ENCODE data around the gene HPSE. TPM values are rescaled to one million over a fixed set of nuclear protein-coding genes. Genes with fewer than 3 reads are reported as not detected.

Gene HPSE
- total RNA-seq, 1 donor: 0.36 TPM

DNA sequence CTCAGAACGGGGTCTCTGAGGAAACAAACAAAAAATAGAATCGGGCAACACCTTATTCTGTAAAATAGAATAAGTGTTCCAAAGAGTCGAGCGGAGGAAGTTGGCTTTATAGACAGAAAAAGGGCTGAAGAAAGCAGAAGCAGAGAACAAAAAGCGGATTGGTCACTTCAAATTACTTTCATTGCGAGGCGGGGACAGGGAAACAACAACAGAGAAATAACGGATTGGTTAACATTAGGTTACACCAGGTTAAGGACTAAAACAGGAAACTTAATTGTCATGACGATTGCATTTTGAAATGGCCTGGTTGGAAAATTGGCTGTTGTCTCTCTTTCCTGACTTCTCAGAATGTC lies 49.6 kb downstream of the HPSE start:
- no peaks in the 10 kb centered on the region for H3K9me3 ChIP-seq (ENCODE audit: low read depth, low read length)
- peak overlapping the region; percentile 88 for H2AFZ ChIP-seq (ENCODE audit: low read length)
- DNase-seq (ENCODE audit: insufficient read length, low spot score, missing footprints): no peak
- H3K27me3 ChIP-seq (ENCODE audit: insufficient read depth, low read length): no peaks in the 10 kb centered on the region
- H4K20me1 ChIP-seq (ENCODE audit: insufficient read depth, low read length): peaks cover 7% of the 10 kb centered on the region
- TF ChIP-seq, protein P1, sequence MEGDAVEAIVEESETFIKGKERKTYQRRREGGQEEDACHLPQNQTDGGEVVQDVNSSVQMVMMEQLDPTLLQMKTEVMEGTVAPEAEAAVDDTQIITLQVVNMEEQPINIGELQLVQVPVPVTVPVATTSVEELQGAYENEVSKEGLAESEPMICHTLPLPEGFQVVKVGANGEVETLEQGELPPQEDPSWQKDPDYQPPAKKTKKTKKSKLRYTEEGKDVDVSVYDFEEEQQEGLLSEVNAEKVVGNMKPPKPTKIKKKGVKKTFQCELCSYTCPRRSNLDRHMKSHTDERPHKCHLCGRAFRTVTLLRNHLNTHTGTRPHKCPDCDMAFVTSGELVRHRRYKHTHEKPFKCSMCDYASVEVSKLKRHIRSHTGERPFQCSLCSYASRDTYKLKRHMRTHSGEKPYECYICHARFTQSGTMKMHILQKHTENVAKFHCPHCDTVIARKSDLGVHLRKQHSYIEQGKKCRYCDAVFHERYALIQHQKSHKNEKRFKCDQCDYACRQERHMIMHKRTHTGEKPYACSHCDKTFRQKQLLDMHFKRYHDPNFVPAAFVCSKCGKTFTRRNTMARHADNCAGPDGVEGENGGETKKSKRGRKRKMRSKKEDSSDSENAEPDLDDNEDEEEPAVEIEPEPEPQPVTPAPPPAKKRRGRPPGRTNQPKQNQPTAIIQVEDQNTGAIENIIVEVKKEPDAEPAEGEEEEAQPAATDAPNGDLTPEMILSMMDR (IDR thresholded peaks at IDR 0.05; ENCODE audit: extremely low read depth, low read depth, low read length): no peak
- peak overlapping the region; percentile 71 for H3K4me3 ChIP-seq (ENCODE audit: insufficient read depth, low read length)
- H3K27ac ChIP-seq (ENCODE audit: low read depth, low read length): peak overlapping the region; percentile 73
- peaks cover 11% of the 10 kb centered on the region for H3K79me2 ChIP-seq (ENCODE audit: insufficient read depth, low read length)
- peak overlapping the region; percentile 82 for H3K4me2 ChIP-seq (ENCODE audit: insufficient read depth, low read length)
- H3K36me3 ChIP-seq (ENCODE audit: insufficient read depth, low read length): no peaks in the 10 kb centered on the region
- H3K4me1 ChIP-seq (ENCODE audit: insufficient read depth, low read length): peaks cover 10% of the 10 kb centered on the region

DNA sequence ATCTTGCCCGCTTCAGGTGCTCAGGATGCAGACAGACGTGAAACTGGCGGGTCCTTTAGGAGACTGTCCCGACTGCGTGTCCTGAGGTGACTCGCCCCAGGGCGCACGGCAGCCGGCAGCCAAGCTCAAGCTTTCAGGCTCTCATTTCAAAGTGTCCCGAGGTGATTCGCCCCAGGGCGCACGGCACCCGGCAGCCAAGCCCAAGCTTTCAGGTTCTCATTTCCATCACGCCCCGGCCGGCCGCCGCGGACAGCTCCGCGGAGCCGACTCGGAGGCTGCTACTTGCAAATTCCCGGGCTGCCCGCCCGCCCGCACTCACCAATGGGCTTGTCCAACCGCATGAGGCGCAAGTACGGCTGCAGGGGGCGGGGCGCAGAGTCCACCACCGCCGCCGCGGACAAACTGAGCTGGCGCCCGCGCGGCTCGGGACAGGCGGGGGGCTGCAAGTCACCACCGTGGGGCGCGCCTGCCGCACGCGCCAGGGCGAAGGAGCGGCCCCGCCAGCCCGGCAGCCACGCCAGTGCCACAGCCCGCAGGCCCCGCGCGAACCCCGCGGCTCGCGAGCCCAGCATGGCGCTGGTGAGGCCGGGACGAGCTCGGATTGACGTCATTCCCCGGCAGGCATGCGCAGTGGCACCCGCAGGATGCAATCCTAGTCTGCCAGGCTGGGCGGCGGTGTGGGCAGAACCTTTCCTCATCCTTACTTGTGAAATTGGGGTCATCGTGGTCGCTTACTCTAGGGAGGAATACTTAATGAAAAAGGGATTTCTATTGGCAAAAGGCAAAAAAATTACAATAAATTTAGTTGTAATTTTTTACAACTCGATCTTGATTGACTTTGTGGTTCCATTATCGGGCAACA lies 50.2 kb downstream of the HPSE start, which contains the start of gene COQ2:
COQ2 (minus strand) TSS at position 606 of the 862 bp plus-strand sequence; CDS start at position 572, 34 bp downstream.
- H3K4me2 ChIP-seq (ENCODE audit: insufficient read depth, low read length): peak within 1 kb of the TSS; percentile 82
- no peaks in the 10 kb centered on the region for H3K36me3 ChIP-seq (ENCODE audit: insufficient read depth, low read length)
- DNase-seq (ENCODE audit: insufficient read length, low spot score, missing footprints): peak; percentile 97
- no peaks in the 10 kb centered on the region for H3K27me3 ChIP-seq (ENCODE audit: insufficient read depth, low read length)
- no peaks in the 10 kb centered on the region for H3K9me3 ChIP-seq (ENCODE audit: low read depth, low read length)
- H3K4me1 ChIP-seq (ENCODE audit: insufficient read depth, low read length): peaks cover 10% of the 10 kb centered on the region
- TF ChIP-seq, protein P1 (IDR thresholded peaks at IDR 0.05; ENCODE audit: extremely low read depth, low read depth, low read length): no peak
- H3K79me2 ChIP-seq (ENCODE audit: insufficient read depth, low read length): peaks cover 11% of the 10 kb centered on the region
- peak within 1 kb of the TSS; percentile 88 for H2AFZ ChIP-seq (ENCODE audit: low read length)
- peak within 1 kb of the TSS; percentile 71 for H3K4me3 ChIP-seq (ENCODE audit: insufficient read depth, low read length)
- peaks cover 7% of the 10 kb centered on the region for H4K20me1 ChIP-seq (ENCODE audit: insufficient read depth, low read length)
- peak within 1 kb of the TSS; percentile 73 for H3K27ac ChIP-seq (ENCODE audit: low read depth, low read length)

DNA sequence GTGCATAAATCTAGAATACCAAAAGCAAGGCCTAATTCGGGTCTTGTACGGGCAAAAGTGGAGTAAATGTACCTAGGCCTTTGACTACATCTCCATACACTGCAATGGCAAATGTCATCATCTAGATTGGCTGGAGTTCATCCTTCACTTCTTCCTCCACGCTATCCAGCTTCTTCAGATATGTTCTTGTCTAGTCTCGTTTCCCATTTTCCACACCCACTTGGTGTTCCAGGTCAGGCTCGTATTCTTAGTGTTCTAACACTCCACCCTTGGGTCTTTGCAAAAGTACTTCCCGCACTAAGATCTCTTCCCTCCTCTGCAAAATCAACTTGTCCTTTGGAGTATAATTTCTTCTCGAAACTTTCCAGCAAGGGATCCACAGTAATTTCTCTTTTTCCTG lies 51.5 kb downstream of the HPSE start:
- Histone ChIP-seq H3K4me1 (ENCODE audit: insufficient read depth, low read length) (peaks cover 10% of the 10 kb centered on the region), H2AFZ (ENCODE audit: low read length) (no peak overlapping the region), H3K36me3 (ENCODE audit: insufficient read depth, low read length) (no peaks in the 10 kb centered on the region), H3K4me3 (ENCODE audit: insufficient read depth, low read length) (no peak overlapping the region), H3K27ac (ENCODE audit: low read depth, low read length) (no peak overlapping the region), H3K27me3 (ENCODE audit: insufficient read depth, low read length) (no peaks in the 10 kb centered on the region), H3K9me3 (ENCODE audit: low read depth, low read length) (no peaks in the 10 kb centered on the region), H3K4me2 (ENCODE audit: insufficient read depth, low read length) (no peak overlapping the region), H3K79me2 (ENCODE audit: insufficient read depth, low read length) (peaks cover 11% of the 10 kb centered on the region), H4K20me1 (ENCODE audit: insufficient read depth, low read length) (peaks cover 7% of the 10 kb centered on the region)
- TF ChIP-seq, protein P1 (IDR thresholded peaks at IDR 0.05; ENCODE audit: extremely low read depth, low read depth, low read length): no peak
- DNase-seq (ENCODE audit: insufficient read length, low spot score, missing footprints): no peak

DNA sequence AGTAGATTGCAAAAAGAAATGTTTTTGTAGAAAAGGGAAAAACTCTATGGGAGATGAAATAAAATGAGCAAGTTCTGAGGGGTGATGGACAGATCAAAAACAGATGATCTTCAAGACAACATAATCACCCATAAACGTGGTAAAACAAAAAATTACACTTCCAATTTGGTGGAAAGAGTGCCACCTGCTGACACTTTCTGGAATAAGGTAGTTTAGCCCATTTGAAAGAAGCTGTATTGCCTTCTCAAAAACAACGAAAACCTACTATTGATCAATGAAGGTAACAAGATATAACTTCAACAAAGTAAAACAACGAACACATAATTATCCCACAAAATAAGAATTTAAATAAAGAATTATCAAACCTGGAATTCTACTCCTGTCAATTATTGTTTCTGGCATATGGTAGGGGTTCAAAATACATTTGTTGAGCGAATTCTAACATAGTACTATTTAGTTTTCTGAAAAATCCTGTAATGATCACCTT lies 52.6 kb downstream of the HPSE start:
- Histone ChIP-seq H3K4me2 (ENCODE audit: insufficient read depth, low read length) (peak overlapping the region; percentile 28), H3K79me2 (ENCODE audit: insufficient read depth, low read length) (peaks cover 11% of the 10 kb centered on the region), H3K36me3 (ENCODE audit: insufficient read depth, low read length) (peaks cover 3% of the 10 kb centered on the region), H3K27me3 (ENCODE audit: insufficient read depth, low read length) (no peaks in the 10 kb centered on the region), H3K9me3 (ENCODE audit: low read depth, low read length) (no peaks in the 10 kb centered on the region), H3K4me1 (ENCODE audit: insufficient read depth, low read length) (peaks cover 10% of the 10 kb centered on the region), H4K20me1 (ENCODE audit: insufficient read depth, low read length) (peaks cover 7% of the 10 kb centered on the region), H2AFZ (ENCODE audit: low read length) (no peak overlapping the region), H3K27ac (ENCODE audit: low read depth, low read length) (no peak overlapping the region), H3K4me3 (ENCODE audit: insufficient read depth, low read length) (no peak overlapping the region)
- TF ChIP-seq, protein P1 (IDR thresholded peaks at IDR 0.05; ENCODE audit: extremely low read depth, low read depth, low read length): peak; percentile 76
- DNase-seq (ENCODE audit: insufficient read length, low spot score, missing footprints): peak; percentile 82
